Aorta (tissue), 5 donors: ENCODE data around the gene GPRIN3. TPM values are rescaled to one million over a fixed set of nuclear protein-coding genes. Genes with fewer than 3 reads are reported as not detected.
"Not testable (repeated sequence)": the region's sequence is repeated elsewhere in the genome, so short reads cannot be mapped to it uniquely, and the experiment has no call there.

Experiments
- ATAC-seq: fragments of 200-7000 bp; cut with Tn5 transposase; one replicate; pipeline ENCODE4 v1.9.1; 2022; ENCODE audit warnings: moderate library complexity; ENCODE audit not compliant: low FRiP score
- DNase-seq, 2 donors: peaks; one replicate each; pipeline ENCODE4 v3.0.0-alpha.2; 2020
- H3K27ac ChIP-seq, 2 donors: one replicate each; pipeline ENCODE4 v1.5.1; 2013; ENCODE audit warnings: low read length in 2 of 2, mild to moderate bottlenecking in 2 of 2, moderate library complexity in 2 of 2, control low read depth in 1 of 2, inconsistent platforms in 1 of 2, low read depth in 1 of 2
- H3K27me3 ChIP-seq, 2 donors: one replicate each; pipeline ENCODE4 v1.6.1; 2013; ENCODE audit warnings: control low read depth in 1 of 2, low read length in 1 of 2, mild to moderate bottlenecking in 1 of 2, moderate library complexity in 1 of 2; ENCODE audit not compliant: insufficient read depth in 2 of 2, control insufficient read depth in 1 of 2
- H3K36me3 ChIP-seq, 2 donors: one replicate each; pipeline ENCODE4 v1.6.1; 2013; ENCODE audit warnings: control low read depth in 1 of 2, low read length in 1 of 2, mild to moderate bottlenecking in 1 of 2; ENCODE audit not compliant: insufficient read depth in 2 of 2, control insufficient read depth in 1 of 2
- H3K4me1 ChIP-seq, 2 donors: one replicate each; pipeline ENCODE4 v1.6.1; 2013; ENCODE audit warnings: low read length in 2 of 2, control low read depth in 1 of 2, mild to moderate bottlenecking in 1 of 2, moderate library complexity in 1 of 2; ENCODE audit not compliant: insufficient read depth in 2 of 2, control insufficient read depth in 1 of 2
- H3K4me3 ChIP-seq, 2 donors: one replicate each; pipeline ENCODE4 v1.5.1; 2013; ENCODE audit warnings: low read length in 2 of 2, control low read depth in 1 of 2, mild to moderate bottlenecking in 1 of 2
- H3K9me3 ChIP-seq: one replicate; pipeline ENCODE4 v1.6.1; 2013; ENCODE audit warnings: mild to moderate bottlenecking, low read length; ENCODE audit not compliant: control insufficient read depth
- WGBS, 2 donors: extraction: QIAGEN DNeasy Blood & Tissue Kit; methylation state at CpG; one replicate each; pipeline ENCODE4 v1.1.7; 2013; 5-methylcytosine and 5-hydroxymethylcytosine counted together
- intact Hi-C, 2 donors: fragments of 100-400 bp; cut with DNase I; formaldehyde crosslinking; loops; one replicate each; pipeline versions ENCODE4 v1.14.2 to v1.15.0; 2022
- polyA plus RNA-seq, 2 donors: library from polyadenylated mRNA; stranded (reverse); fragments of 200-250 nt; gene quantifications; one replicate each; pipeline ENCODE4 v1.2.3, GENCODE V29; 2013
- total RNA-seq, 2 donors: library from RNA; stranded (reverse); fragmentation: NEBNext Ultra II Directional; extraction: Animal tissue kit (Norgen Biotek cat#: 25700); gene quantifications; one replicate each; pipeline ENCODE4 v1.2.1, GENCODE V29; 2021
- donor health status: healthy with polysubstance abuse.
- donor health status: Bipolar disorder and iron deficiency.
- donor health status: DM: no; HTN: no; CAD: no.
- donor health status: DM: no; HTN: no; CAD: no.
- donor health status: DM: yes; HTN: yes; CAD: no.

The GPRIN3 gene
- total and polyA plus RNA-seq, 4 donors = 0.08 to 9.8 (median 3.9) TPM

GRCh38 chr4:89267392-89267791 lies 40.2 kb downstream of the GPRIN3 start:
- Histone ChIP-seq H3K27ac (no peak overlapping the region), H3K4me3 (no peak overlapping the region), H3K4me1 (no peaks in the 10 kb centered on the region), H3K9me3 (peaks cover 1% of the 10 kb centered on the region), H3K36me3 (no peaks in the 10 kb centered on the region), H3K27me3 (peaks cover 0 to 2% of the 10 kb centered on the region in 2 donors)
- DNase-seq = no peak
- intact Hi-C loops = no loop called here
- no peak for ATAC-seq
- 94 to 97% methylated on average over 1 of the region's 1 CpG for WGBS, 2 donors

- Histone ChIP-seq H3K27ac (no peak overlapping the region), H3K4me1 (no peaks in the 10 kb centered on the region), H3K9me3 (no peaks in the 10 kb centered on the region), H3K27me3 (peaks cover 0 to 2% of the 10 kb centered on the region in 2 donors), H3K36me3 (no peaks in the 10 kb centered on the region), H3K4me3 (no peak overlapping the region)
- intact Hi-C loops = no loop called here
- WGBS, 2 donors = 66 to 68% methylated on average over 1 of the region's 1 CpG
- no peak for DNase-seq
- no peak for ATAC-seq
These were observed 41.5 kb downstream of the GPRIN3 start for GRCh38 chr4:89266128-89266527.

GRCh38 chr4:89263265-89263664 lies 44.3 kb downstream of the GPRIN3 start:
- Histone ChIP-seq H3K36me3 (no peaks in the 10 kb centered on the region), H3K9me3 (no peaks in the 10 kb centered on the region), H3K27ac (no peak overlapping the region), H3K4me1 (no peaks in the 10 kb centered on the region), H3K27me3 (peaks cover 0 to 2% of the 10 kb centered on the region in 2 donors), H3K4me3 (no peak overlapping the region)
- DNase-seq = no peak
- intact Hi-C loops = no loop called here
- WGBS, 2 donors = 86 to 89% methylated on average over 3 of the region's 3 CpGs
- ATAC-seq = no peak

GRCh38 chr4:89259301-89260028 lies 48.1 kb downstream of the GPRIN3 start:
- WGBS, 2 donors = 91 to 93% methylated on average over 4 of the region's 4 CpGs
- DNase-seq = no peak
- H3K9me3 ChIP-seq = no peaks in the 10 kb centered on the region
- H3K27ac ChIP-seq = no peak overlapping the region
- H3K4me3 ChIP-seq = no peak overlapping the region
- no peaks in the 10 kb centered on the region for H3K4me1 ChIP-seq
- no peaks in the 10 kb centered on the region for H3K36me3 ChIP-seq
- intact Hi-C loops = no loop called here
- peaks cover 0 to 2% of the 10 kb centered on the region in 2 donors for H3K27me3 ChIP-seq
- no peak for ATAC-seq

GRCh38 chr4:89258506-89258905 lies 49.1 kb downstream of the GPRIN3 start:
- ATAC-seq (no peak), DNase-seq (no peak)
- Histone ChIP-seq H3K36me3 (no peaks in the 10 kb centered on the region), H3K4me3 (no peak overlapping the region), H3K4me1 (no peaks in the 10 kb centered on the region), H3K9me3 (no peaks in the 10 kb centered on the region), H3K27me3 (no peaks in the 10 kb centered on the region), H3K27ac (no peak overlapping the region)
- WGBS, 2 donors = 59 to 60% methylated on average over 6 of the region's 6 CpGs
- intact Hi-C loops = no loop called here

- Histone ChIP-seq H3K4me3 (no peak overlapping the region), H3K27ac (no peak overlapping the region), H3K27me3 (no peaks in the 10 kb centered on the region), H3K36me3 (no peaks in the 10 kb centered on the region), H3K9me3 (no peaks in the 10 kb centered on the region), H3K4me1 (no peaks in the 10 kb centered on the region)
- 51 to 63% methylated on average over 2 of the region's 2 CpGs for WGBS, 2 donors
- intact Hi-C loops = no loop called here
- ATAC-seq (no peak), DNase-seq (no peak)
These were observed 50.2 kb downstream of the GPRIN3 start for GRCh38 chr4:89257376-89257775.

- H3K9me3 ChIP-seq = no peaks in the 10 kb centered on the region
- WGBS, 2 donors = 83 to 86% methylated on average over 3 of the region's 3 CpGs
- H3K27me3 ChIP-seq = no peaks in the 10 kb centered on the region
- no peaks in the 10 kb centered on the region for H3K36me3 ChIP-seq
- H3K4me3 ChIP-seq = no peak overlapping the region
- no peak for DNase-seq
- no peaks in the 10 kb centered on the region for H3K4me1 ChIP-seq
- no peak for ATAC-seq
- intact Hi-C loops = no loop called here
- no peak overlapping the region for H3K27ac ChIP-seq
These were observed 51.3 kb downstream of the GPRIN3 start for GRCh38 chr4:89256203-89256800.

GRCh38 chr4:89254847-89255246 lies 52.8 kb downstream of the GPRIN3 start:
- H3K9me3 ChIP-seq = no peaks in the 10 kb centered on the region
- H3K4me1 ChIP-seq = no peaks in the 10 kb centered on the region
- H3K27me3 ChIP-seq = no peaks in the 10 kb centered on the region
- no peak for DNase-seq
- no peak overlapping the region for H3K27ac ChIP-seq
- ATAC-seq = no peak
- H3K36me3 ChIP-seq = no peaks in the 10 kb centered on the region
- 11 to 25% methylated on average over 3 of the region's 3 CpGs for WGBS, 2 donors
- intact Hi-C loops = no loop called here
- no peak overlapping the region for H3K4me3 ChIP-seq

GRCh38 chr4:89254347-89254746 lies 53.3 kb downstream of the GPRIN3 start:
- H3K9me3 ChIP-seq, H3K4me1 ChIP-seq, ATAC-seq, H3K27ac ChIP-seq, H3K36me3 ChIP-seq, H3K4me3 ChIP-seq, DNase-seq, intact Hi-C loops, H3K27me3 ChIP-seq: not testable (repeated sequence)
- WGBS, 2 donors = 83 to 86% methylated on average over 4 of the region's 4 CpGs
